HT-29 (cell line): Measurements from ENCODE around the gene RTEL1. TPM values are rescaled to one million over a fixed set of nuclear protein-coding genes. Genes with fewer than 3 reads are reported as not detected.
A peak's percentile ranks its signal among the peaks of the same experiment; 100 is the strongest.
"Not testable (repeated sequence)": the region's sequence is repeated elsewhere in the genome, so short reads cannot be mapped to it uniquely, and the experiment has no call there.

ENCODE experiments used
- DNase-seq: peaks from one replicate; pipeline ENCODE4 v3.0.0-alpha.2; 2015; ENCODE audit warnings: low spot score
- total RNA-seq: library from RNA; depleted of rRNA; stranded (reverse); fragments of >200 nt; shearing (Covaris generic); gene quantifications from 2 replicates; pipeline ENCODE4 v1.2.3, GENCODE V29; 2014

Gene RTEL1
- total RNA-seq, 1 experiment from 2014 or later, result 55.1 TPM

GRCh38 chr20:63664861-63665594, 6.9 kb downstream of the RTEL1 start:
- no peak for DNase-seq

DNA sequence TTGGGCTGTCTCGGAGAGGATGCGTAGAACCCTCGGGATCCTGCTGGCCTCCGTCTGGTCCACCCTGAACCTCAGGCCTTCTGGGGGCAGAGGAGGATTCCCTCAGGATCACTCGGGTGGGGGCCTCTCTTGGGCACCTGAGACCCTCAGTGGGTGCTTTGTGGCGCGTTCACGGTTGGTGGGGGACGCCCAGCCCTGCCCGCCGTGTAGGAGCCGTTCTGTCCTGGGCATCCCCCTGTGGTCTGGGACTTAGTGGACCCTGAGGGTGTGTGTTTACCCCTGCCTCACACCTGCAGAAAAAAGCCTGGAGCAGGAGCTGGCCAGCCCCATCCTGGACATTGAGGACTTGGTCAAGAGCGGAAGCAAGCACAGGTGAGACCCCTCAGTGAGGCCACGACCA, 7.6 kb downstream of the RTEL1 start:
- DNase-seq, result no peak

GRCh38 chr20:63667858-63668257, 9.7 kb downstream of the RTEL1 start:
- DNase-seq, result no peak

DNA sequence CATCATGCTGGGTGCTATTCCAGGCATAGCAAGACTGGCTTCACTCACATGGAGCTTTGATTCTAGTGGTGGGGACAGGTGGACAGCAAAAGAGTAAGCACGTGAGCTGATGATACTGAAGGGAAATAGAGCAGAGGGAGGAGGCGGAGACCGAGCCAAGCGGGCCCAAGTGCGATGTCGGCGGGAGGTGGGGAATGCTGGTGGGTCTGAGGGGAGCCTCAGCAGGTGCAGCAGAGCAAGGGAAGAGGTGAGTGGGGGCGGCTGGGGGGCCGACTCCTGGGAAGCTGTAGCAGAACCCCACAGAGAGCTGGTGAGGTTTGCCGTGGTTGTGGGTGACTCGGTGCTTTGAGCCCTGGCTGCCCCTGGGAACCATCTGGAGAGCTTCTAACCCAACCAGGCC, 10.2 kb downstream of the RTEL1 start:
- no peak for DNase-seq

DNA sequence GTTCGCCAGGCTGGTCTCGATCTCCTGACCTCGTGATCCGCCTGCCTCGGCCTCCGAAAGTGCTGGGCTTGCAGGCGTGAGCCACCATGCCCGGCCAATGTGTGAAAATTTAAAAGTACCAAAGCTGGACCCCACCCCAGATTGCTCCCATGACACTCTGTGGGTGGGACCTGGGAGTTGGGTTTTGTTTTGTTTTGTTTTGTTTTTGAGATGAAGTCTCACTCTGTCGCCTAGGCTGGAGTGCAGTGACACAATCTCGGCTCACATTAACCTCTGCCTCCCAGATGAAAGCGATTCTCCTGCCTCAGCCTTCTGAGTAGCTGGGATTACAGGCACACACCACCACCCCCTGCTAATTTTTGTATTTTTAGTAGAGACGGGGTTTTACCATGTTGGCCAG, 13.6 kb downstream of the RTEL1 start:
- DNase-seq, result not testable (repeated sequence)

DNA sequence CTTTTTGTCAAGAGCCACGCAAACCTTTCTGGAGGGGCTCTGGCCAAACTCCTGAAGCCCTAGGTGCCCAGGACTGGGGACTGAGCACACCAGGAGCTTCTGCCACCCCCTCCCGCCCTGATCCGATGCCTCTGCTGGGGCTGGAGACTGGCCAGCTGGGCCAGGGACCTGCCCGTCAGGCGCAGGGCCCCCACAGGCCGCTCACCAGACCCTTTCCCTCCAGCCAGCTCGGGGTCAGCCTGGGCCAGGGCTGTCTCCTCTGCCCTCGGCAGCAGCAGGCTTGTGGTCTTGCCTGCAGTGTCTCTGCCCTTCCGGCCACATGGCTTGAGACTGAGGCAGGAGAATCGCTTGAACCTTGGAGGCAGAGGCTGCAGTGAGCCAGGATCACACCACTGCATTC, 14.6 kb downstream of the RTEL1 start:
- DNase-seq, result no peak

GRCh38 chr20:63673951-63674350, 15.8 kb downstream of the RTEL1 start:
- no peak for DNase-seq

GRCh38 chr20:63675681-63676368, 17.7 kb downstream of the RTEL1 start:
- no peak for DNase-seq

DNA sequence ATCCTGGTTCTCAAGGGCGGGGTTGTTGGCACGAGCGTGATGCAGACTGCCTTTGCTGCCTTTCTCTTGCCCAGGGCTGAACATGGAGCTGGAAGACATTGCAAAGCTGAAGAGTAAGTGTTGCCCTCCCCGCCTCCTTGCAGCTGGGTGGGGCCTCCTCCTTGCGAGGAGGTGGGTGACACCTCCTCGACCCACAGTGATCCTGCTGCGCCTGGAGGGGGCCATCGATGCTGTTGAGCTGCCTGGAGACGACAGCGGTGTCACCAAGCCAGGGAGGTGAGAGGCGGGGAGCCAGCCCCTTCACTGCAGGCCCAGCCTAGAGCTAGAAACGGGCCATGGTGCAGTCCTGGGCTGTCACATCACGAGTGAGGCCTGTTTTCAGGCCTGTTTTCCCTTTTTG, 20.0 kb downstream of the RTEL1 start:
- DNase-seq, result no peak

GRCh38 chr20:63678667-63679465, 20.8 kb downstream of the RTEL1 start:
- DNase-seq, result no peak

DNA sequence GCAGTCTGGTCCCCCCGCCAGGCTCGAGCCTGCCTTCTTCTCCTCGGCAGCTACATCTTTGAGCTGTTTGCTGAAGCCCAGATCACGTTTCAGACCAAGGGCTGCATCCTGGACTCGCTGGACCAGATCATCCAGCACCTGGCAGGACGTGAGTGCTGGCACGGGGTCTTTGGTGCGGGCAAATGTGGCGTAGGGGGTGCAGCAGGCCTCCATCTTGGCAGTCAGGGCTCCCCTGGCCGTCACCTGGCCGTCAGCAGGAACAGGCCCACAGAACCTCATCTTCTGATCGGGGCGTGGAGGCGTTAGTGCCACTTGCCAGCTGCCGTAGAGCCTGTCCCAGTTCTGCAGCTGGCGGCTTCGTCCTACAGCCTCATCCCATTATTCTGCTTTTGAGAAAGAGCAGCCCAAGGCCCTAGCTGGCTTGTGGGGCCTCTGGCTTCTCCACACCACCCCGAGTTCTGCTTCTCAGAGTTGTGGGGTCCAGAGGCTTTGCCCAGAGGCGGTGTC, 21.7 kb downstream of the RTEL1 start:
- DNase-seq, result no peak

DNA sequence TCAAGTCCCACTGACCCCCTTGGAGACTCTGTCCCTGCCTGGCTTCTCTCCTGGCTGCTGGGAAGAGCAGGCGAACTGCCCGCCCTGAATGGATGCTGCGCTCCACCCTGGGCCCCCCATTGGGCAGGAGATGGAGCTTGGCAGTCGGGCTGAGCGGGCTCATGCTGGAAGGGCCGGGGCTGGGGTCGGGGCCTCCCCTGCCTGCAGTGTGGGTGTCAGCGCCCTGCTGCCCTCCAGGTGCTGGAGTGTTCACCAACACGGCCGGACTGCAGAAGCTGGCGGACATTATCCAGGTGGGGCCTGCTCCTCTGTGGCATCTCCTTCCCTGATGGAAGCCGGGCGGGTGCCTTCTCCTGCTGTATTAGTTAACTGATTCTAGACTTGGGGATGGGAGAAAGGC, 22.3 kb downstream of the RTEL1 start:
- DNase-seq, result no peak

DNA sequence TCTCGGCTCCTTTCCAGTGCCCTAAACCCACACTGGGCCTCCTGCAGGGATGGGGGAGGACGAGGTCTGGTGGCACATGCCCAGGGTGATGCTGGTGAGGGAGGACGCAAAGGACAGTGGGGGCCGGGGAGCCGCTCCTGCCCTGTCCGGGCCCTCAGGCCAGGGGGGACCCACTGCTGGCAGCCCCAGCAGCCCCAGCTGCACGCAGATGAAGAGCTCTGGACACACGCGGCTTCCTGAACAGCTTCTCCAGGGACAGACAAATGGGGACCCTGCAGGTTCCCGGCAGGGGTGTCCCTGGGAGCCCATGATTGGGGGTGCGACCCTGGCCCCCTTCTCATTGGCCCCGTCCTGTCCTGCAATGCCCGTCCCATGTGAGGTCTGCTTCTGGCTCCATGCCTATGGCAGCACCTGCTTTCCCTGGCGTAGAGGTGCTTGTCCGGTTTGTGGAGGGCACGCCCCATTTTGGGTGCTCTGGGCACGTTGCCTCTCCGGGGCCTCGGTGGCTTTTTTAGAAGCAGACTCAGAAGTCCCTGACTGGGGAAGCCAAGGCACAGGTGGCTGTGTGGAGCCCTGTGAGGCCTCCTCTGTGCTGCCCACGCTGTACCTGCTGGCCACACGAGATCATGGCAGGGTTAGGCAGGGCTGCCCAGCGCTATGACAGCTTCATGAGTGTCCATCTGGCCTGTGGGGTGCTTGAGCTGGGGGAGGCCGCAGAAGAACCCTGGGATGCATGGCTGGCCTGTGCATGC, 22.9 kb downstream of the RTEL1 start:
- no peak for DNase-seq

- DNase-seq, result no peak
Measured at GRCh38 chr20:63681609-63682142, 23.6 kb downstream of the RTEL1 start.

DNA sequence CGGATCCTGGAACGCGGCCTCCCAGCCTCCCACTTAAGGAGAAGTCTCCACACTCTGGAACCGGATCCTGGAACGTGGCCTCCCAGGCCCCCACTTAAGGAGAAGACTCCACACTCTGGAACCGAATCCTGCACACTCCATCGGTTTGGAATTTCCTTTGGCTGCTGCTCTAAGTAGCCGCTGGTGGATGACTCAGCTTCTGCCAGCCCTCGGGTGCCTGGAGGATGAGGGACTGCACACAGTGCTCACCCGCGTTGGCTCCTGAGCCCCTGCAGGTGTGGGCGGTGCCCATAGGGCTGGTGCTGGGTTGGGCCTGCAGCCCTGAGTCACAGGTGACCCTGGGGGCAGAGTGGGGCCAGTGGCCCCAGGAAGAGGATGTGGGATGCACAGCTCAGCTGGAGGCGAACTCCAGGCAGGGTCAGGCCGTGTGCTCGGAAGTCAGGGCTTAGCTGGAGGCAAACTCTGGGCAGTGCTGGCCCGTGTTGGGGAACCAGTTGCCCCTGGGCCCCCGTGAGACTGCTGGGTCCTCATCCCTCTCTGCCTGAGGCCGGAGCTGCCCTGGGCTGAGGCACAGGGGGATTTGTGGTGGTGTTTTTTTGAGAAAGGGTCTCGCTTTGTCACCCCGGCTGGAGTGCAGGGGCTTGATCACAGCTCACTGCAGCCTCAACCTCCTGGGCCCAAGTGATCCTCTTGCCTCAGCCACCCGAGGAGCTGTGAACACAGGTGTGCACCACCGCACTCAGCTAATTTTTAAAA, 24.4 kb downstream of the RTEL1 start:
- peak; percentile 96 for DNase-seq

DNA sequence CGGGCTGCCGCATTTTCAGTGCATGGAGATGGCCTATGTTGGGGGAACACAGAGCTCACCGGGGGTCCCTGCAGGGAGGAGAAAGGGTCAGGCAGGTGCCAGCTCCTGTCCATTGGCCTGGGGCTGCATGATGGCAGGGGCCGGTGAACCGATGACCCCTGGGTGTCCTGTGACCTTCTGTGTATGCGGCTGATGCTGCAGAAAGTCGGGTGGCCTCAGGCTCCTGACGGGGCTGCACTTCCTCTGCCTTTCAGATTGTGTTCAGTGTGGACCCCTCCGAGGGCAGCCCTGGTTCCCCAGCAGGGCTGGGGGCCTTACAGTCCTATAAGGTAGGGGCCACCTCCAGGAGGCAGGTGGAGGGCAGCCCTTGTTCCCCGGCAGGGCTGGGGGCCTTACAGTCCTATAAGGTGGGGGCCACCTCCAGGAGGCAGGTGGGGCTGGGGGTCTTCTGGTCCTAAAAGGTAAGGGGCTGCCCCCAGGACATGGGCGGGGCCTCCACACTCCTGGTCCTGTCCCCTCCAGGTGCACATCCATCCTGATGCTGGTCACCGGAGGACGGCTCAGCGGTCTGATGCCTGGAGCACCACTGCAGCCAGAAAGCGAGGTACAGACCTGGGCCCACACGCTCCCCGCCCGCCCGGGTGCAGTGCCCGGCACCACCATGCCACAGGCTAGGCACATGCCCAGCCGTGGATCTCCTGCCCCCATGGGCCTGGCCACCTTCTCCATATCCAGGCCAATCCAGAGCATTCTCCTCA, 27.3 kb downstream of the RTEL1 start:
- no peak for DNase-seq

DNA sequence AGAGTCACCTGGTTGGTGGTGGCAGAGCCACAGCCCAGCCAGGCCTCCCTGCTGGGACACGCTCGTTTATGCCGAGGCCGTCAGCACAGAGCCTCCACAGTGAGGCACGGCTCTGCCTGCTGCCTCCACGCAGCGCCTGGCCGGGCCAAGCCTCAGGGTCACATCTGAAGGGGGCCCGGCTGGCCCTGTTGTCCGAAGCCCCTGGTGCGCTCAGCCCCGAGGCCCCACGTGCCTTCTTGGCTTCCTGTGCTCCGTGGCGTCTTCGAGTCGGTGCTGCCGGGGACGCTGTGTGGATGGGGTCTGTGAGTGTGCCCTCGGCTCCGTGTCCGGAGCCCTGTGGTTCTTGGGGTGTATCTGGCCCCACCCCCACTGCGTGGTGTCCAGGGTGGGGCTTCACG, 28.0 kb downstream of the RTEL1 start:
- no peak for DNase-seq

DNA sequence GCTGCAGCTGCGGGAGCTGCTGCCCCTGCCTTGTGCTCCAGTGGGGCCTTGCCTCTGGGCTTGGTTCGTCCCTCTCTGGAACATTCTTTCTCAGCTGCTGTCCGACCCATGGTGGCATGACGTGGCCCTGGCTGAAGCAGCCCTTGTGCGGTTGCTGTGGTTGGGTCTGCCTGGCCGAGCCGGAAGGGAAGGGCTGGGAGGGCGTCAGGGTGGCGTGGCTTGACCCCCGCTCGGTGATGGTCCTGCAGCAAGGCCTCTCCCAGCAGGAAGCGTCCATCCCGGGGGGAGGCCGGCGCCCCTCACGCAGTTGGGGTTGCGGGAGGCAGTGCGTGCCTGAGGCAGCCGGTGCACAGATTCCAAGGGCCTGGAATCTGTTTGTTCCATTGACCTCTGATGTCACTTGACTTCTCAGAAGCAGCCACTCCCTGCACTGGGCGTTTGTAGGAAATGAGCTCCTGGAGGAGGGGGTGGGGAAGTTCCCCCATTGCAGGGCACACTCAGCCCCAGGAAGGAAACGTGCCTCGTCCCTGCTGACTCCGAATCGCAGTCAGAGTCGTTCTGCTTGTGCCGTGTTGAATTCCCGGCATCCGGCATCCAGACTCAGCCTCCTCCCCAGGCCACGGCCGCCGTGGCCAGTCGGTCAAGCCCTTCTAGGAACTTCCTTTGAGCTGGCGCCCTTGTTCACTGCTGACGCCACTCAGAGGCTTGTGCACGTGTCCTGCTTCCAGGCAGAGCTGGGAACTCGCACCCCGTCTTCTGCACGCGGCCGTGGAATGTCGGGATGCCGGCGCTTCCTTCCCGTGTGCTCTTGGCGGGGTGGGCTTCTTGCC, 28.6 kb downstream of the RTEL1 start:
- peak; percentile 81 for DNase-seq
